WERI-Rb-1 (cell line): ENCODE measurements around the gene UBE2QL1.

Experiments used
- DNase-seq: peaks from one replicate; pipeline ENCODE4 v3.0.0-alpha.2; 2020
- H3K27ac ChIP-seq: fragments of 250-450 bp; sonication (Bioruptor Pico); 2 replicates; pipeline ENCODE4 v1.5.1; 2020; ENCODE audit warnings: mild to moderate bottlenecking, moderate library complexity
- H3K27me3 ChIP-seq: fragments of 250-450 bp; sonication (Bioruptor Pico); 2 replicates; pipeline ENCODE4 v1.5.1; 2021; ENCODE audit warnings: mild to moderate bottlenecking, low read depth, moderate library complexity; ENCODE audit not compliant: insufficient read depth, severe bottlenecking
- H3K36me3 ChIP-seq: fragments of 250-450 bp; sonication (Bioruptor Pico); 2 replicates; pipeline ENCODE4 v1.5.1; 2020; ENCODE audit warnings: mild to moderate bottlenecking, moderate library complexity
- H3K4me3 ChIP-seq: 2 replicates; pipeline ENCODE4 v1.5.1; 2011; ENCODE audit warnings: low read depth, mild to moderate bottlenecking, control low read depth, low read length
- H3K9me3 ChIP-seq: fragments of 250-450 bp; sonication (Bioruptor Pico); 2 replicates; pipeline ENCODE4 v1.5.1; 2021; ENCODE audit warnings: mild to moderate bottlenecking, moderate library complexity; ENCODE audit not compliant: severe bottlenecking
- CTCF ChIP-seq: IDR thresholded peaks from 2 replicates; pipeline ENCODE4 v1.5.1; 2011; ENCODE audit warnings: low read depth, mild to moderate bottlenecking, control low read depth, inconsistent platforms, low read length

UBE2QL1 gene

DNA sequence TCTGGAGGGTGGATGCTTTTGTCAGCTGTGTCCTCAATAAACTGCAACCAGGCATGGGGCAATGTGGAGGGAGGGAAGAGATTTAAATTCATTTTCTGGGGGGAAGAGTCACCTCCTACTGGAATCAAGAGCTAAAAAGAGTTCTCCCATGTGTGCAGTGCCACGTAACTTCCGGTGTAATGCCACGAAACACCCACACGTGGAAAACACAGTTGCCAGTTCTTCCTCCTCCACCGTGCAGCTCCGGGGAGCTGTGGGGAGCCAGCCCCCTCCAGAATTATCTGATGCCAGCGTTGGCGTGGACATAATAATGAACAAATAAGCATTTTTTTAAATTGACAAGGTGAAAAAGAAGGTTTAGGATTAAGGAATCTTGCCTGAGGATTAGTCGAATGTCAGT lies 38.2 kb upstream of the UBE2QL1 start:
- no peak overlapping the region for H3K27ac ChIP-seq
- H3K36me3 ChIP-seq = no peaks in the 10 kb centered on the region
- no peaks in the 10 kb centered on the region for H3K9me3 ChIP-seq
- no peak for DNase-seq
- no peak overlapping the region for H3K4me3 ChIP-seq
- H3K27me3 ChIP-seq = peaks cover 58% of the 10 kb centered on the region
- TF ChIP-seq CTCF = no peak

DNA sequence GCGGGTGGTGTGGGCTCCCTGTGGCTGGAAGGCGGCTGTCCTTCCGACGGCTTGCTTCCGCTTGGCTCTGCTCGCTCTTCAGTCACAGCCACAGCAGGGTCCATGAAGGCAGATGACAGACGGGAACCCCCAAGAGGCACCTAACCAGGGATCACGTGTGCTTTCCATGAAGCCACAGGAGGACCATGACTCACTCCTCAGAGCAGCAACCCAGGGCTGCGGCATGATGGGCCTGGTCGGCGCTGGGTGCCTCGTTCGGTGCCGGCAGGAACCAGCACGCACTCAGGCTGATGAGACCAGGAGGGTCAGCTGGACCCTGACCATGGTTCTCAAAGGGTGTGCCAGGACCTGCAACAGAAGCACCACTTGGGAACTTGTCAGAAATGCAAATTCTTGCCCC lies 37.5 kb upstream of the UBE2QL1 start:
- peaks cover 60% of the 10 kb centered on the region for H3K27me3 ChIP-seq
- no peak overlapping the region for H3K27ac ChIP-seq
- no peak for DNase-seq
- TF ChIP-seq CTCF = no peak
- no peaks in the 10 kb centered on the region for H3K36me3 ChIP-seq
- H3K4me3 ChIP-seq = no peak overlapping the region
- H3K9me3 ChIP-seq = no peaks in the 10 kb centered on the region

GRCh38 chr5:6412811-6413210 lies 35.8 kb upstream of the UBE2QL1 start:
- Histone ChIP-seq H3K27ac (no peak overlapping the region), H3K4me3 (no peak overlapping the region), H3K9me3 (peaks cover 2% of the 10 kb centered on the region), H3K36me3 (no peaks in the 10 kb centered on the region), H3K27me3 (peaks cover 55% of the 10 kb centered on the region)
- no peak for DNase-seq
- no peak for TF ChIP-seq CTCF

DNA sequence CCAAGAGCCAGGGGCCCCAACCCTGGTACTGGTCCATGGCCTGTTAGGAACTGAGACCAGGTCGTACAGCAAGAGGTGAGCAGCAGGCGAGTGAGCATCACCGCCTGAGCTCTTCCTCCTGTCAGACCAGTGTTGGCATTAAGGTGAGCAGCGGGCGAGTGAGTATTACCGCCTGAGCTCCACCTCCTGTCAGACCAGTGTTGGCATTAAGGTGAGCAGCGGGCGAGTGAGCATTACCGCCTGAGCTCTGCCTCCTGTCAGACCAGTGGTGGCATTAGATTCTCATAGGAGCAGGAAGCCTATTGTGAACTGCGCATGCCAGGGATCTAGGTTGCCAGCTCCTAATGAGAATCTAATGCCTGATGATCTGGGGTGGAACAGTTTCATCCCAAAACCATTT lies 31.0 kb upstream of the UBE2QL1 start:
- Histone ChIP-seq H3K36me3 (no peaks in the 10 kb centered on the region), H3K27me3 (peaks cover 31% of the 10 kb centered on the region), H3K9me3 (peaks cover 3% of the 10 kb centered on the region), H3K27ac (no peak overlapping the region), H3K4me3 (no peak overlapping the region)
- DNase-seq = no peak
- TF ChIP-seq CTCF = no peak

GRCh38 chr5:6418679-6419276 lies 29.9 kb upstream of the UBE2QL1 start:
- no peak for TF ChIP-seq CTCF
- peaks cover 3% of the 10 kb centered on the region for H3K9me3 ChIP-seq
- DNase-seq = no peak
- H3K27me3 ChIP-seq = peaks cover 28% of the 10 kb centered on the region
- H3K27ac ChIP-seq = no peak overlapping the region
- no peaks in the 10 kb centered on the region for H3K36me3 ChIP-seq
- H3K4me3 ChIP-seq = no peak overlapping the region

DNA sequence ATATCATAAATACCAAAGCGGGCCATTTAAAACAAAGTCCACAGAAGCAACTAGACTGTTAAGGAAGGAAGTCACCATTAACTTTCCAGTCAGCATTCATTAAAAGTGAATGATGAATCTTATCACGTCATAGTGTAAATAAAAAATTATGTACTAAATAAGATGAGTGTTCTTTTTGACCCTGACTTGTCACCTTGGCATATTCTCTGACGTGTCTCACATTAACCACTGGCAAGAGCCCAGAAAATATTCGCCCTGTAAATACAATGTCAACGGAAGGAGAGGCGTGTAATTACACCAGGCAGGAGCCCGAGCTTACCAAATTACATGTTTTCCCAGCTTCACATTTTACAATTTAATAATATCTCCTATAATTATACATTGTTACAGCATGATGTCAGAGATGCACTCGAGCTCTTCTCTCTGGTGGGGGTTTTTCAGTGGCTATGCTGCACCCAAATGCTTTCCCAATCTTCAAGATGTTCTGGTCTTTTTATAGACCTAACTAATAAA lies 29.3 kb upstream of the UBE2QL1 start:
- Histone ChIP-seq H3K9me3 (peaks cover 3% of the 10 kb centered on the region), H3K27me3 (peaks cover 31% of the 10 kb centered on the region), H3K4me3 (no peak overlapping the region), H3K27ac (no peak overlapping the region), H3K36me3 (no peaks in the 10 kb centered on the region)
- no peak for DNase-seq
- TF ChIP-seq CTCF = no peak
